ENCODE results near the gene MAP3K20.
A peak's percentile ranks its signal among the peaks of the same experiment; 100 is the strongest.

Gene MAP3K20

DNA sequence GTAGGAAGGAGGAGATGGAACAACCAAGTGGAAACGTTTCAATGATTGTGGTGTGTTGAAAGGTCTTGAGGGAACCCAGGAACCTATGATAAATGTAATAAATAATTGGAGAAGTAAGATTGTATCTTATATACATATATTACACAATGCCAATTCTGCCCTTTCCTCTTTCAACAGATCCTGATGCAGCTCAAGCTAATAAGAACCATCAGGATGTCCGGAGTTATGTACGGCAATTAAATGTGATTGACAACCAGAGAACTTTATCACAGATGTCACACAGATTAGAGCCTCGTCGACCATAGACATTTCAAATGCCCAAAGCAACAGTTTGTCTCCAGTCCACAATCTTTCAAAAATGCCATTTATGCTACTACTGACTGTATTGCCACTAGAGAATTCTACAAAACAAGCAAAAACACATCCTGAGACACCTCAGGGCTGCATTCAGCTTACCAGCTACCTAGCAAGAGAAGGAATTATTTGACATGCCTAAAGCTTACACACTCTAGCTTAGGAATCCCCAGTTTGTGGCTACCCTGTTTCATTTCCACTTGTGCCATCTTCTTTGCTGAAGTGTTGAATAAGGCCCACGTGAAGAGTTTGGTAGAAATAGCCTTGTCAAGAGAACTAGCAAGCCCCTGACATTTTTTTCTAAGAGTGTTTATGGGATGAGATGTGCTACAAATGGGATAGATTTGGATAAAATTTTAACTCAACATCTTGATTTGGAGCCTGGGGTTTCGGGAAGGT, 24.0 kb upstream of the MAP3K20 start:
- peak; percentile 48 for DNase-seq

DNA sequence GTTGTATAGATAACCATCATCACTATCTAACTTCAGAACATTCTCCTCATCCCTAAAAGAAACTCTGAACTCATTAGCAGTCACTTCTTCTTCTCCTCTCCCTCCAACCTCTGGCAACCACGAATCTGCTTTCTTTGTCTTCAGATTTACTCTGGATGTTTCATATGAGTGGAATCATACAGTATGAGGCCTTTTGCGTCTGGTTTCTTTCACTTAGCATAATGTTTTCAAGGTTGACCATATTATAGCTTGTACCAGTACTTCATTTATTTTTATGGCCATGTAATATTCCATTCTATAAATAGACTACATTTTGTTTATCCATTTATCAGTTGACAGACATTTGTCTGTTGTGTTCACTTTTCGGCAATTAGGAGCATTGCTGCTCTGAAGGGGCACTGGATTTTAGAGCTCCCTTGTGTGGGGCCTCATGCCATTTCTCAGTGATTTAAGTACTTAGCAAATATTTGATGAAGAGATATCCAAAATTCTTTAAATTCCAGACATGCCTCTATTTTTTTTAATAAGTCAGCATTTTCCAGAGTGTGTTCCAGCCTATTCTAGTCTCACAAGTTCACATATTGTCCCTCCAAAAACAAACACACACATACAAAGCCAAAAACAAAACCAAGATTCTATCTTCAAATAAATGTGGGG, 22.5 kb upstream of the MAP3K20 start:
- no peak for DNase-seq

DNA sequence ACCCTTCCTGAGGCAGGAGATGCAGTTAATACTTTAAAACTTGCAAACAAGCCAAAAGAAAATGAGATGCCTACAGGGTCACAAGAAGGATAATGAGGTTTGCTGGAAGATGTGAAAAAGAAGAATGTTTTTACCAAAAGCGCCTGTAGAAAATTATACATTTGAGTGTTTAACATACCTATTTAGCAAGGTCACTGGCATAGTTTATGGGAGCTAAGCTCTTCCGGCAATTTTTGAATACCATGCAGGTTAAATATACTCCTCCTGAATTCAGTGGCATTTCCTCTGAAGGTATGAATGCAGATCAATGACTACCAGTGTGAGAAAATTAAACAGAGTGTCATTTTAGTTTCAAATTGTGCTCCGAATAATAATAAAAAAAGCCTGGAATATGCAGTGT, 21.2 kb upstream of the MAP3K20 start:
- no peak for DNase-seq

DNA sequence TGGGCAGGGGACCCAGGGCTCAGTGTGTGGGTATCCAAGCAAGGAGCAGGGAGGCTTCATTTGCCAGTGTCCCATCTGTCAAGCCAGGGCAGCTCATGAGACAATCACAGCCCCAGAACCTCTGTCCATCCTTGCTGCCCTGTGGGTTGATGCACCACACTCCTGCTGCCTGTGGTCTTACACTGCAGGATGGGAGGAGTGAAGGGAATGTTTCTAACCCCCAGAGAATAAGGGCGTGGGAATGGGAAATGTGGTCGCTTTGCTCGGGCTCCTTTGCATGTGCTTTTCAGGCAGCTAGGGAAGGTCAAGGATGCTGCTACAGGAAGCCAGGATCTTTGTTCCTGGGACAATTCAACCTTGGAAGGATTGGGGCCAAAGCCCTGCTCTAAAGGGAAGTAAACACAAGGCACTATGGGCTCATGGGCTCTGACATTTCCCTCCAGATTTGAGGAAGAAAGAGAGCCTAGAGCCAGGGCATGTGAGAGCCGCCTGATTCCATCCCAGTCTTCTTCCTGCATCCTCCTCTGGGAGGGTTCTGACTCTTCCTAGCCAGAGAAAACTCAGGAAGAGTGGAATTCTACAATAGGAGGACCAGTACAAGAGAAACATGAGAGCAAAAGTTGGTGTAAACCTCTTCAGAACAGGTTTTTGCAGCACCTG, 18.8 kb upstream of the MAP3K20 start:
- DNase-seq, result peak; percentile 49

DNA sequence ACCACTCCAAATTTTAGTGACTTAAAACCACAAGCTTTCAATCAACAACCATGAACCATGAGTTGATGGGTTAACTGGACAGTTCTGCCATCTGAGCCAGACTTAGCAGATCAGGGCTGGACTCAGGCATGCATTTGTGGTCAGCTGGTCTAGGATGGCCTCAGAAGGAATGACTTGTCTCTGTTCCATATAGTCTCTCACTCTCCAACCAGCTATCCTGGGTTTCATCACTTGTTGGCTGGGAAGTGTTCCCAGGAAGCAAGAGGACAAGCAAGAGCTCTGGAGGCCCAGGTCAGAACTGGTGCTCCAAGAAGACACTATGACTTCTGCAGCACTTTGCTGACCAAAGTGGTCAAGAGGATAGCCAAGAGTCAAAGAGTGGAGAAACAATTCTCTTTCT, 17.5 kb upstream of the MAP3K20 start:
- DNase-seq, result no peak

DNA sequence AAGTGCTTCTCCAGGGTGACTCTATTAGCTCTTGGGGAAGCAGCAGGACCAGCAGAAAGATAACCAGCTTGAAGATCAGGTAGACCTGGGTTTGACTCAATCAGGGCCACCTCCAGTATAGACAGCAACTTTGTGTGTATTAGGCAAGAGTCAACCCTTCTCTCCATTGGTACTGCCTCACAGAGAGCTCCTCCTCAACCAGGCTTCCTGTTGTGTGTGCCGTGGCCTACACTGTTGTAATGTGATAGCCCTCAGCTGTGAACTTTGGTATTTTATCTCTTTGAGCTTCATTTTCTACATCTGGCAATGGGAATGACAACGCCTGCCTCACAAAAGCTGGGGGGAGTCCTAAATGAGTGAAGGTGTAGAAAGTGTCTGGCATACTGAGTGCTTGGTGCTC, 17.0 kb upstream of the MAP3K20 start:
- no peak for DNase-seq

DNA sequence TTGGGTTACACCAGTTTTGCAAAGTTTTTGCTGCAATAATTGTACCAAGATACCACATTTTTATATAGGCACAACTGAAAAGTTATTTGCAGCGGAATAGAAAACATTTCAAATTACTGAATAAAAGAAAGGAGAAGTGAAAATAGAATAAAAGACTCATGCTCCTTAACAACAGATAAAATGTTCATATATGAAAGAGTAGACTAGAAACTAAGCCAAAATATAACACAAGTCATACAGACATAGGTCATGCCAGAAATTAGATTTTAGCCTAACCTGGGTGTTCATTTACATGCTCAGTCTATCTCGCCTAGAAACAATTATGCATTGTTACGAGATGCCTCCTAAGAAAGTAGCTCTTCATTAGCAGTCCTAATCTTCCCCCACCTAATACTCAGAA, 16.4 kb upstream of the MAP3K20 start:
- no peak for DNase-seq

DNA sequence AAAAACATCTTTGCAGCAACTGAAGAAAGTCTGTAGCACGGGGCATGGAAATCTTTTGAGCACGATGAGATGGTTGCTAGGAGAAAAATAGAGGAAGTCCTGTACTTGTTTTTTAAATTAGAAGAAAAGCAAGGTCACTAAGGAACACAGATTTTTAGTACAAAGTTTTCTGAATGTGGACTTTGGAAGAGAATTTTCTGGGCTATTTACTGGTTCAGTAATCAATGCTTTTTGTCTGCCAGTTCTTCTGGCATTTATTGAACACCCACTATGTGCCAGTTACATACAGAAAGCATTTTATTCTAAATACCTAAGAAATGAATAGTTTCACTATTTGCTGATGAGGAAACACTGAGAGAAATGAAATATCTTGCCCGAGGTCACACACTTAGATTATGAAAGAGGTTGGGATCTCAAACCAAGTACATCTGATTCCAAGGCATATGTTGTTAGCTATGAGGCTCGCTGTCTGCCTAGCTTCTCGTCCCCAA, 15.6 kb upstream of the MAP3K20 start:
- DNase-seq, result peak; percentile 48

DNA sequence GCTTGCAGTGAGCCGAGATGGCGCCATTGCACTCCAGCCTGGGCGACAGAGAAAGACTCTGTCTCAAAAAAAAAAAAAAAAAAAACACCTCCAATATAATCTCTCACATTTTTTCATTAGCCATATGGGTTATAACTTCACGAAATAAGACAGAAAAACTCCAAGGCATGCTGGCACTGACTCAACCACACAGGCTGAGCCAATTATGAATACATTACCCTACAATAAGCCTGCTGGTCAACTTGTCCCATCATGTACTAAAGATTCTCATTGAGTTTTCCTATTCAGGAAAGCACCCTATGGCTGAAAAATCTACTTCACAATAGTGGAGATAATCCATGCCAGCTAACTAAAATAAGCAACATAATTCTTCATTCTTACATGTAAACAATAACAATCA, 12.8 kb upstream of the MAP3K20 start:
- DNase-seq, result no peak

DNA sequence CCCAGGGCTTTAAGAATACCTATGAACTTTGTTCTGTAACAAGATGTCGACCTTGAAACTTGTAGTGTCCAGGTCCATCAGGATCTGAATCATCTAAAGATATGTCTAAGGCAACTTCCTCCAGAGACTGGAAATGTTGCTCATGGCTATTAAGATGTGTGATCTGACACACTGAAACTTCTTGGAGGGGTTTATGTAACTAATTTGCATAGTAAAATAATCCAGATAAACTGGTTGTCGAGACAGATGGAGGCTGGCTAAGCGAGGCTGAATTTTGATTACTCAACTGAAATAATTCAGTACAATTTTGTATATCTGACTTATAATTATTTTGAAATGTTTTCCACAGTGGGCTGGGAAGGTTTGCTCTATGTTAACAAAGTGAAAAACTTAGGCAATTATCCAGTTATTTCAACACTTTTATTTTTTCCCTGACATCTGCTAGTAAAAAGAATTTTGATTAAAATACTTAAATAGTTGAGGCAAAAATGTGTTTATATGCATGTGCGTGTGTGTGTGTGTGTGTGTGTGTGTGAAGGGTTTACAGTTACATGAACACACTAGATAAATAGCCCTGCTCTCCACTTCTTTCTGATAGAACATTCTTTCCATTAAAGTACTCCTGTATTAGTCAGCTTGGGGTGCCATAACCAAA, 11.4 kb upstream of the MAP3K20 start:
- no peak for DNase-seq

DNA sequence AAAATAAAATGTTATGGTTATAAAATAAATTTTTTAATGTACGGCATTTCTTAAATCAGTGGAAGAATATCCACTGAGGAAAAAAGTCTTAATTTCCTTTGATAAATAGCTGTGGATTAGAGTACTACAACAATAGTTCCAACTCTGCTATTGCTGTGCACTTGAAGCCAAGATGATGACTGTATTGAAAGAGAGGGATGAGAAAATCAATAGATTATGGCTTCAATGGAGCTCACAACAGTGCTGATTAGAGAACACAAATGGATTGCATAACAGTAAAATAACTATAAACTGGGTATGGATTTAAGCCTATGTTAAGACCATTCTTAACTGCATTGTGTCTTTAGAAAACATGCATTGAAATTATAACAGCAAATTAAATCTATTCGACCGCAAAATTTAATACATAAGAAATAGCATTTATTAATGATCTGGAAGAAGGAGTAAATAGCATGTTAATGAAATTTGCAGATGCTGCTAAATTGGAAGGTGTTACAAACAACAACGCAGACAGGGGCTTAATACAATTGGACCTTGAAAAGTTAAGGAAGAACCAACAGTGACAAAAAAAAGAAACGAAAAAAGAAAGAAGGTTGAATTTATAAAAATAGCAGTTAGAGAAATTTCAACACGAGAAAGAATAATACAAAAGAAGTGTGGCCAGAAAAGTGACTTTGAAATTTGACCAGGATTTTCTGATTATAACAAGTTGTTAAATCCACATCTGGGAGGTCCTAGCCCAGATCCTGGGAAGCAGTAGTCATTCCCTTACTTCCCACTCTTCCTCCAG, 8.6 kb upstream of the MAP3K20 start:
- DNase-seq, result no peak

DNA sequence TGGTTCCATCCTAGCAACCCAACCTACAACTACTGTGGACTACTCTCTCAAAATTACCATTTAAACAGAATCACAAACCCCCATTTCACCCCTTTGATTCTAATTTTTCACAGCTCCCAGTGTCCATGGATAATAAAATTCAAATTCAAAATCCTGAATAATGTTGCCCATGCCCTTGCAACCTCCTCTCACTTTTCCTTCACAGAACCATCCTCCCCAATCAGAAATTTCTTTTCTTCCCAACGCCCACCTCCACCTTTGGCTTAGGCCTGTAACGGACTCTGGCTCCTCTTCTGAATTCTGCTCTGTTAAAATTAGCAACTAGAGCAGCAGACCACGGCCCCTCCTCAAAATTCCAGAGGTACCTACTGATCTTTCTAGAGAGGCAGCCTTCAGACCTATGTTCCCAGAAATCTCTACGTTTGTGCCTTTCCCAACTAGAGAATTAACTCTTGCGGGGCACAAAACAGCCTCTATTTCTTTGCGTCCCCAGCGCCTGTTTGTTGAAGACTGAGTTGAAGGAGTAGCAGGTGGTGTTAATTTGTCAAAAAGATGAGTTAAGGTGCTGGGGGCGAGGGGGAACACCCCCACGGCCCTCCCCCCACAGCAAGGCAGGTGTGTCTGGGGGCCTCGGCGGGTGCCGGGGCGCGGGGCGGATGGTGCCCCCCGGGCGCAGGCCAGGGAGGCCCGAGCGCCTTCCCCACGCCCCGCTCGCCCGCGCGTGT, 428 bp upstream of the MAP3K20 start:
- DNase-seq, result no peak

DNA sequence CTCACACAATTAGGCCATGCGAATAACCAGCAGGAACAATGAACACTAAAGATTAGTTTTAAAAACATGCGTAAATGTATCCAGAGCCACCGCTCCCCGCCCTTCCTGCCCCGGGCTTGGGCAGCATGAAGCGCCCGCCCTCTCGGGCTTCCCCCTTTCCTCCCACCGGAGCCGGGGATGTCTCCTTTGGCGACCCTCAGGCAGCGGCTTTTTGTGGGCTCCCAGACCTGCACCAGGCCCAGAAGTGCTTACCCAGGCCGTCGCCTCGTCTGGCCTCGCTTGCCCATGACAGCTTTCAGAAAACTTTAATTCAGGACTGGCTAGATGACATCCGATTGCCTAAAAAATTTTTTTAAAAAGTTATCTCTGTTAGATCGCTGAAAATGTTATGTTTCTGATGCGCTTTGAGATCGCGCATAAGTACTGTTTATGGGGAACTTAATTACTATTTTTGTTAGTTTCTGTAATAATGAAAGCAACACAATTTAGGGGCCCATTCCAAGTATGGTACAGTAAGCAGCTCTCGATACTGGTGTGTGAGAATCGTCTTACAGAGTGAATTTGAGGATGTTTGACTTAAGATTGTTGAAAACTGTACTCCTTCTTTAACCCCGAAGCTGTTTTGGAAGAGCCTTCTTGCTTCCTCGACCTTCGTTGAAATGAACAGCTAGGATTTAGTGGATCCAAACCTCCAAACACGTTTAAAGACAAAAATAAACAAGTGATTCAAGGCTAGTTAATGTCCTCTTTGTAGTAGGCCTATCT, 1.1 kb downstream of the MAP3K20 start:
- peak; percentile 49 for DNase-seq

DNA sequence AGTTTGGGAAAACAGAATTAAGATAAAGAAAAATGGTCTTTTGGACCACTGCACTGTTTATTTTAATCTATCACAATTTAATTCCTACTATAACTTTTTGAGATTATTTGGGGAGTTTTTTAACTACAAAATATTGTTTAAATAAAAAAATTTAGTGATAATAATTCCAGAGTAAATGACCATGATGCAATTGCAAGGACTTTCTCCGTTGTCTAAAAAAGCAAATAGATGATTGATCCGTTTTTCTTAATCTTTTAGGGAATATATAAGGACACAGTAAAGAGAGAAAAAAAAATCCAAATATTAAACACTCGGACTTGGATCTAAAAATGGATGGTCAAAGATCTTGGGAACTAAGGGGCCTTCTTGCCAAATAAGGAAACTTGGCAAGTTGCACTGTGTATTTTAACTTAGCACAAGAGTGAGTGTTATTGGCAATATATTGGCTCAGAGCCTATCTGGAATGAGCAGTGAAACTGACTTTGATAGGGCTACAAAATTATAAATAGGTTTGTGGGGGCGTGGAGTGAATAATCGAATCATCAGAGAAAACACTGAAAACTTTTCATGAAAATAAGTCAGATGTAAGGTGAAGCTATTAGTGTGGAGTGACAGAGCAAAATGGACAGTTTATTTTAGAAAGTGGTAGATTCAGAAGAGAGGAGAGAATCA, 2.0 kb downstream of the MAP3K20 start:
- no peak for DNase-seq

DNA sequence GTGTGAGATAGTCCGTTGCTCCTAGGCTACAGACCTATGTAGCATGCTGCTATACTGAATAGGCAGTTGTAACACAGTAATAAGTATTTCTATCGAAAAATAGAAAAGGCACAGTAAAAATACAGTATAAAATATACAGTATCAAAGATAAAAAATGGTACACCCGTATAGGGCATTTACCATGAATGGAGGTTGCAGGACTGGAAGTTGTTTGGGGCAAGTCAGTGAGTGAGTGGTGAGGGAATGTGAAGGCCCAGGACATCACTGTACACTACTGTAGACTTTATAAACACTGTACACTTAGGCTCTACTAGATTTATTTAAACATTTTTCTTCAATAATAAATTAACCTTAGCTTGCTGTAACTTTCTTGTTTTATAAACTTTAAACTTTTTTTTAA, 3.5 kb downstream of the MAP3K20 start:
- no peak for DNase-seq

DNA sequence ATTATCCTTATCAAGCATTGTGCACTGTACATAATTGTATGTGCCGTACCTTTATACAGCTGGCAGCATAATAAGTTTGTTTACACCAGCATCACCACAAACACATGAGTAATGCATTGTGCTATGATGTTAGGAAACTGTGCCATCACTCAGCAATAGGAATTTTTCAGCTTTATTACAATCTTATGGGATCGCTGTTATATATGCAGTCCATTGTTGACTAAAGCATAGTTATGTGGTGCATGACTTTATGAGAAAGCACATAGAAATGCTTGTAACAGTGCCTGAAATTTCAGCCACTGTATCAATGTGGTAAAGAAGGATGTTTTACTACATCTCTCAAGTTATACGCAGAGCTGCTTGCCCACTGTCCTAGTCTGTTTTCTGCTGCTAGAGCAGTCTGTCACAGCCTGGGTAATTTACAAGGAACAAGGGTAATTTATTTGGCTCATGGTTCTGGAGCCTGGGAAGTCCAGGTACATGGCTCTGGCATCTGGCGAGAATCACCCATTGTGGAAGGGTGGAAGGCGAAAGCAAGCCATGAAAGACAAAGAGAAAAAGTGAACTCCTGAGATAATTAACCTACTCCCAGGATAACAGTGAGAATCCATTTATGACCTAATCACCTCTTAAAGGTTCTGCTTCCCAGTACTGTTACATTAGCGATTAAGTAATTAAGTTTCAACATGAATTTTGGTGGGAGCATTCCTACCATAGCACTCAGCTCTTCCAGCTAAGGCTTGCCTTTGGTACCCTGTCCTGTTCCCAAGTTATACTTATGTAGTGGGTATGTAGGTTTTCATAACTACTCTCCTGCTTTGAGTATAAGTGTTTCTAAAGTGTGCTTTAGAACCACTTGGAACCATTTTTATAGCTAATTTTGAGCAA, 4.6 kb downstream of the MAP3K20 start:
- DNase-seq, result no peak

DNA sequence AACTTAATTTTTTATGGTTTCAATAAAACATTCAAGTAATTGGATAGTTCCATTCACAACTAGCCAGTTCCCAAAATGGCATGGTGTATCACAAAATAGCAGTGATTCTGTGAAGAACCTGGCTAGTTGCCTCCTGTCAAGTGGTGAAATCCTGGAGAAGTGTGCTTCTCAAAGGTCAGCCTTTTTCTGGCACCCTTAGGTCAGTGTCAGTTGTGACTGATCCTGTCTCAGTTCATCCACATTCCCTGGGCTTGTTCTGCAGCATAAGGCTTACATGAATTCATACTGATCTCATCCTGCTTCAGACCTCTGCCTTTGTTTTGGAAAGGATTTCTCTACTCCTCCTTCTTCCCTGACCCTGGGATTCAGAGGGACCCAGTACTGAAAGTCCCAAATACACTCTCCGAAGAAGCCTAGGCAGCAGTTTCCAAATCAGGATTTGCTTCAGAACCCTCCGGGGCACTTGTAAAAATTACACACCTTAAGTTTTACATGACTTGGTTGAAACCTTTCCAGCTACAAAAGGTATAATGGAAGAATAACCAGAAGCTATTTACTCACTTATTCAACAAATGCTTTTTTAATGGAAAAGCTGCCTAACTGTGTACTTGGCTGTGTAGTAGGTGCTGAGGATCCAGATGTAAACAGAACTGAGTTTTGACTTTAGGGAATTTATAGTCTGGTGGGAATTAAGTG, 11.0 kb downstream of the MAP3K20 start:
- DNase-seq, result no peak

DNA sequence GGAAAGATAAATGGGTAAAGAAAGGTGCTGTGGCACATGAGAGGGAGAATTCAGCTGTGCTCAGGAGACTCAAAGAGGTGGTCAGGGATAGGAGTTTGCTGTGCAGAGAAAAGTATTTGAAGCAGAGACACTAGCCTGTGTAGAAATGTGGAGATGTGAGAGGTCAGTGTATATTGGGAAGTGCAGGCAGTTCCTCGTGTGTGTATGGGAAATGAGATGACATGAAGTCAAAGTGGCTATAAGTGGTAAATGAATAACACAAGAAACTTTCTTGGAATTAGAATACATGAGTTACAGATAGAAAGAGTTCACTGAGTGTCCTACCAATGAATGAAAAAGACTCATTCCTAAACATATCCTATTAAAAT, 11.6 kb downstream of the MAP3K20 start:
- no peak for DNase-seq

Data from suppressor macrophage treated with lipopolysaccharide for 4 hours (primary cell).